Tibial artery (tissue), 4 donors: ENCODE data around the gene ID2.

Experiments
- DNase-seq, 2 donors: peaks; one replicate each; pipeline ENCODE4 v3.0.0-alpha.2; 2019
- H3K27ac ChIP-seq, 2 donors: fragments of 200-600 bp; sonication (generic) in 1 of 2; 1 replicate in 1 of 2; 2 replicates in 1 of 2; pipeline ENCODE4 v1.5.1; 2018 to 2019; ENCODE audit warnings: mild to moderate bottlenecking in 1 of 2
- H3K27me3 ChIP-seq, 2 donors: fragments of 200-600 bp; sonication (generic) in 1 of 2; one replicate each; pipeline versions ENCODE4 v1.5.1 to v1.6.0; 2016 to 2019
- H3K36me3 ChIP-seq, 3 donors: fragments of 200-600 bp; sonication (generic) in 2 of 3; one replicate each; pipeline ENCODE4 v1.5.1; 2016 to 2019; ENCODE audit warnings: mild to moderate bottlenecking in 2 of 3
- H3K4me1 ChIP-seq, 4 donors: fragments of 200-600 bp; sonication (generic) in 2 of 4; 1 replicate in 3 of 4; 2 replicates in 1 of 4; pipeline ENCODE4 v1.5.1; 2016 to 2019
- H3K4me3 ChIP-seq, 2 donors: fragments of 200-600 bp; sonication (generic) in 1 of 2; 1 replicate in 1 of 2; 2 replicates in 1 of 2; pipeline ENCODE4 v1.5.1; 2018 to 2019; ENCODE audit warnings: mild to moderate bottlenecking in 2 of 2
- H3K9me3 ChIP-seq, 3 donors: fragments of 200-600 bp; sonication (generic) in 1 of 3; one replicate each; pipeline ENCODE4 v1.5.1; 2016 to 2019
- intact Hi-C: fragments of 100-400 bp; cut with DNase I; formaldehyde crosslinking; loops from one replicate; pipeline ENCODE4 v1.15.0; 2023; ENCODE audit warnings: low total_unique reads
- TF ChIP-seq, protein P1 (sequence below), 2 experiments: fragments of 200-600 bp in 1 of 2; fragments of 450-650 bp in 1 of 2; IDR thresholded peaks; one replicate each; pipeline ENCODE4 v1.5.1; 2017 to 2019; ENCODE audit warnings: antibody characterized with exemption in 2 of 2, mild to moderate bottlenecking in 1 of 2, moderate library complexity in 1 of 2

ID2 gene

DNA sequence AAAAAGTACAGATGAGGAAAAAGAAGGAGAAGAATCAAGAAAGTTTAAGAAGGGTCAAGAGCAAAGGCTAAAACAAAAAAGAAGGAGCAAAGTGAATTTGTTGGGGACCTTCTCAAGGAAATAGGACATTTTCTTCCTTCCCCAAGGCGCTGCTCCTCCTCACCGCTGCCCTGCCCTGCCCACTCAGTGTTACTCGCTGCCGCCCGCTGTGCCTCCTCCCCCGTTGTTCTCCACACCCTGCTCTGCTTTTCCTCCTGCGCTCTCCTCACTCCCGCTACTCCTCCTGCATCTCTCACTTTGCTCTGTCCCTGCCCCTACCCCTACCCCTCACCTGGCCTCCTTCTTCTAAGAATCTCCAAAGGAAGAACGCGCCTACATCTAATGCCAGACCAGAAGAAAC lies 50.7 kb downstream of the ID2 start:
- TF ChIP-seq, protein P1, sequence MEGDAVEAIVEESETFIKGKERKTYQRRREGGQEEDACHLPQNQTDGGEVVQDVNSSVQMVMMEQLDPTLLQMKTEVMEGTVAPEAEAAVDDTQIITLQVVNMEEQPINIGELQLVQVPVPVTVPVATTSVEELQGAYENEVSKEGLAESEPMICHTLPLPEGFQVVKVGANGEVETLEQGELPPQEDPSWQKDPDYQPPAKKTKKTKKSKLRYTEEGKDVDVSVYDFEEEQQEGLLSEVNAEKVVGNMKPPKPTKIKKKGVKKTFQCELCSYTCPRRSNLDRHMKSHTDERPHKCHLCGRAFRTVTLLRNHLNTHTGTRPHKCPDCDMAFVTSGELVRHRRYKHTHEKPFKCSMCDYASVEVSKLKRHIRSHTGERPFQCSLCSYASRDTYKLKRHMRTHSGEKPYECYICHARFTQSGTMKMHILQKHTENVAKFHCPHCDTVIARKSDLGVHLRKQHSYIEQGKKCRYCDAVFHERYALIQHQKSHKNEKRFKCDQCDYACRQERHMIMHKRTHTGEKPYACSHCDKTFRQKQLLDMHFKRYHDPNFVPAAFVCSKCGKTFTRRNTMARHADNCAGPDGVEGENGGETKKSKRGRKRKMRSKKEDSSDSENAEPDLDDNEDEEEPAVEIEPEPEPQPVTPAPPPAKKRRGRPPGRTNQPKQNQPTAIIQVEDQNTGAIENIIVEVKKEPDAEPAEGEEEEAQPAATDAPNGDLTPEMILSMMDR (IDR thresholded peaks at IDR 0.05), result no peak
- Histone ChIP-seq H3K27ac (no peak overlapping the region), H3K4me1 (peaks cover 0 to 4% (median 0%) of the 10 kb centered on the region in 4 donors), H3K4me3 (no peak overlapping the region), H3K36me3 (peaks cover 67 to 96% (median 75%) of the 10 kb centered on the region in 3 donors), H3K9me3 (no peaks in the 10 kb centered on the region), H3K27me3 (no peaks in the 10 kb centered on the region)
- intact Hi-C loops, result no loop called here
- no peak for DNase-seq
